ENCODE measurements around the gene HBG2. TPM values are rescaled to one million over a fixed set of nuclear protein-coding genes. Genes with fewer than 3 reads are reported as not detected.

HBG2 gene
- total and polyA plus RNA-seq, 2 of the 4 experiments (the other 2 are of a cell fraction) = 0.54 TPM; not detected in 1

- POLR2A ChIA-PET (ENCODE audit: unreplicated experiment) = no interaction called here
- no peaks in the 10 kb centered on the region for H3K79me1 ChIP-seq (ENCODE audit: low read depth in 1 of 2, low read length in 2 of 2)
- H3K14ac ChIP-seq (replicated peaks; ENCODE audit: low read depth, low read length) = no peak overlapping the region
- no peak overlapping the region for H2BK5ac ChIP-seq (ENCODE audit: low read depth, low read length, poor library complexity, severe bottlenecking)
- no peak overlapping the region for H3K18ac ChIP-seq (ENCODE audit: low read depth, low read length)
- H3K4me2 ChIP-seq (ENCODE audit: low read depth, low read length) = no peak overlapping the region
- CTCF ChIA-PET = interaction anchor here (0.6 to 1.1 kb wide), 2 partner anchors 15 to 28 kb away, joined by 3 read pairs; no protein-coding TSS in a partner anchor
- 0 out of 4 replicates have a peak overlapping the region, but pooled peaks of 1 of the 2 experiments have one; percentile 23 for H4K8ac ChIP-seq (ENCODE audit: low read depth in 2 of 2, low read length in 2 of 2)
- intact Hi-C loops (cut with micrococcal nuclease) = no loop called here
- WGBS, 2 experiments (ENCODE audit: extremely low coverage in 2 of 2, insufficient read length in 1 of 2) = no CpG with 5 or more reads among the region's 2 CpGs
- peaks cover 2% of the 10 kb centered on the region; the same call in 1 of the 2 replicates for H3K4me1 ChIP-seq (ENCODE audit: control insufficient read depth, insufficient read depth, low read length)
- H4K20me1 ChIP-seq (ENCODE audit: insufficient read depth, low read length) = no peaks in the 10 kb centered on the region
- no peaks in the 10 kb centered on the region for H3K36me3 ChIP-seq (ENCODE audit: control insufficient read depth, insufficient read depth, low read length)
- no peak overlapping the region for H2AK5ac ChIP-seq (ENCODE audit: low read depth, low read length)
- no peak for TF ChIP-seq RAD21 (IDR thresholded peaks at IDR 0.05; ENCODE audit: low read length)
- no peak for TF ChIP-seq MXI1 (IDR thresholded peaks at IDR 0.05; ENCODE audit: borderline replicate concordance, low read depth, low read length)
- TF ChIP-seq BHLHE40 (IDR thresholded peaks at IDR 0.05; ENCODE audit: low read depth, low read length) = no peak
- no peak for TF ChIP-seq MAFK (IDR thresholded peaks at IDR 0.05; ENCODE audit: low read depth, low read length)
- no peak for TF ChIP-seq FOS (IDR thresholded peaks at IDR 0.05; ENCODE audit: low read depth, low read length)
- TF ChIP-seq, protein P1, sequence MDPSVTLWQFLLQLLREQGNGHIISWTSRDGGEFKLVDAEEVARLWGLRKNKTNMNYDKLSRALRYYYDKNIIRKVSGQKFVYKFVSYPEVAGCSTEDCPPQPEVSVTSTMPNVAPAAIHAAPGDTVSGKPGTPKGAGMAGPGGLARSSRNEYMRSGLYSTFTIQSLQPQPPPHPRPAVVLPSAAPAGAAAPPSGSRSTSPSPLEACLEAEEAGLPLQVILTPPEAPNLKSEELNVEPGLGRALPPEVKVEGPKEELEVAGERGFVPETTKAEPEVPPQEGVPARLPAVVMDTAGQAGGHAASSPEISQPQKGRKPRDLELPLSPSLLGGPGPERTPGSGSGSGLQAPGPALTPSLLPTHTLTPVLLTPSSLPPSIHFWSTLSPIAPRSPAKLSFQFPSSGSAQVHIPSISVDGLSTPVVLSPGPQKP (IDR thresholded peaks at IDR 0.05; ENCODE audit: borderline replicate concordance, low read depth, low read length) = no peak
- no peak for TF ChIP-seq NFE2L2 (IDR thresholded peaks at IDR 0.05; ENCODE audit: low read depth, low read length)
- TF ChIP-seq CEBPB (IDR thresholded peaks at IDR 0.05; ENCODE audit: low read depth, low read length) = no peak
- no peak for TF ChIP-seq MAZ (IDR thresholded peaks at IDR 0.05; ENCODE audit: borderline replicate concordance, low read depth, low read length)
- TF ChIP-seq RCOR1 (IDR thresholded peaks at IDR 0.05; ENCODE audit: insufficient replicate concordance, low read length) = no peak
- no peak overlapping the region for H3K4ac ChIP-seq (ENCODE audit: low read depth, low read length)
- H2AK9ac ChIP-seq (replicated peaks; ENCODE audit: low read depth, low read length, poor library complexity) = no peak overlapping the region
- H3K9me1 ChIP-seq (ENCODE audit: insufficient read depth, low read length) = peaks cover 5% of the 10 kb centered on the region; the same call in 1 of the 2 replicates
- BruUV-seq (replicated peaks) = no TSS peak
- H4K5ac ChIP-seq (ENCODE audit: low read depth, low read length) = no peak overlapping the region
- H3K27me3 ChIP-seq (ENCODE audit: control insufficient read depth, insufficient read depth, low read length) = no peaks in the 10 kb centered on the region
- no peak for ATAC-seq (ENCODE audit: low read depth)
- dilution Hi-C loops (cut with HindIII; ENCODE audit: low sequenced_read_pairs, unreplicated experiment) = no loop called here
- no peak for DNase-seq
- H3K9ac ChIP-seq (ENCODE audit: low read depth, low read length) = no peak overlapping the region
- no peak overlapping the region for H2BK120ac ChIP-seq (ENCODE audit: low read depth, low read length)
- H3K56ac ChIP-seq (ENCODE audit: extremely low read depth, insufficient read depth, low read length) = no peak overlapping the region
- H3K27ac ChIP-seq (ENCODE audit: insufficient read depth, low read length) = no peak overlapping the region
- in situ Hi-C loops (cut with MboI; ENCODE audit: low sequenced_read_pairs) = no loop called here
- H3K23ac ChIP-seq (ENCODE audit: low read depth, low read length) = no peak overlapping the region
- H2BK20ac ChIP-seq (ENCODE audit: low read depth, low read length) = no peak overlapping the region; the same call in 1 of the 2 replicates
- no peaks in the 10 kb centered on the region for H3K9me3 ChIP-seq (ENCODE audit: control insufficient read depth, insufficient read depth, low read length)
- no peak overlapping the region for H3K4me3 ChIP-seq (ENCODE audit: insufficient read depth, low read depth, low read length)
- no peak overlapping the region for H2AFZ ChIP-seq (replicated peaks; ENCODE audit: low read length, poor library complexity)
- no peak overlapping the region for H4K91ac ChIP-seq (ENCODE audit: insufficient read depth, low read depth, low read length)
- 0 out of 3 replicates have a peak overlapping the region, but pooled peaks have one; percentile 14 for H2BK15ac ChIP-seq (ENCODE audit: low read depth, low read length)
Measured at GRCh38 chr11:5242208-5242607, 12.4 kb downstream of the HBG2 start.

Measured in IMR-90 (cell line).